HepG2 (cell line): ENCODE results near the gene GFER. TPM values are rescaled to one million over a fixed set of nuclear protein-coding genes. Genes with fewer than 3 reads are reported as not detected.

Experiments
- ADNP ChIP-seq: sonication (generic); formaldehyde crosslinking; IDR thresholded peaks from 2 replicates; pipeline ENCODE4 v1.4.0; 2020; ENCODE audit warnings: missing genetic modification reagents
- ARNT ChIP-seq: fragments of 450-650 bp; IDR thresholded peaks from 2 replicates; pipeline ENCODE4 v1.6.1; 2017
- FOXO1 ChIP-seq: sonication (generic); formaldehyde crosslinking; IDR thresholded peaks from 2 replicates; pipeline ENCODE4 v1.4.0; 2020; ENCODE audit warnings: missing genetic modification reagents
- IKZF1 ChIP-seq: fragments of 450-650 bp; IDR thresholded peaks from 2 replicates; pipeline ENCODE4 v1.7.1; 2016
- ISX ChIP-seq: sonication (generic); formaldehyde crosslinking; conservative IDR thresholded peaks from 2 replicates; pipeline ENCODE4 v1.5.0; 2020; ENCODE audit warnings: missing genetic modification reagents
- PITX1 ChIP-seq: sonication (generic); formaldehyde crosslinking; IDR thresholded peaks from 2 replicates; pipeline ENCODE4 v1.5.1; 2020; ENCODE audit warnings: mild to moderate bottlenecking, missing genetic modification reagents
- PLRG1 ChIP-seq: fragments of 450-650 bp; conservative IDR thresholded peaks from 2 replicates; pipeline ENCODE4 v1.6.1; 2016
- TEAD2 ChIP-seq: sonication (generic); formaldehyde crosslinking; IDR thresholded peaks from 2 replicates; pipeline ENCODE4 v1.9.0; 2021; ENCODE audit warnings: missing genetic modification reagents
- ZNF10 ChIP-seq: sonication (generic); formaldehyde crosslinking; IDR thresholded peaks from 2 replicates; pipeline ENCODE4 v1.4.0; 2020; ENCODE audit warnings: mild to moderate bottlenecking, low read depth, missing genetic modification reagents, borderline replicate concordance
- ZNF124 ChIP-seq: sonication (generic); formaldehyde crosslinking; IDR thresholded peaks from 2 replicates; pipeline ENCODE4 v1.4.0; 2020; ENCODE audit warnings: missing genetic modification reagents
- ZNF256 ChIP-seq: sonication (generic); formaldehyde crosslinking; conservative IDR thresholded peaks from 2 replicates; pipeline ENCODE4 v1.4.0; 2020; ENCODE audit warnings: missing genetic modification reagents
- ZNF317 ChIP-seq: sonication (generic); formaldehyde crosslinking; IDR thresholded peaks from 2 replicates; pipeline ENCODE4 v1.5.0; 2020; ENCODE audit warnings: mild to moderate bottlenecking, missing genetic modification reagents
- ZNF652 ChIP-seq: IDR thresholded peaks from 2 replicates; pipeline ENCODE4 v1.6.1; 2016; ENCODE audit warnings: low read depth, borderline replicate concordance
- polyA plus RNA-seq, 8 experiments: library from polyadenylated mRNA; depleted of rRNA in 3 of 8; stranded (reverse) in 7 of 8; unstranded in 1 of 8; fragments of >200 nt; fragmentation: Illumina TruSeq in 4 of 8; extraction: Trizol in 4 of 8; gene quantifications; 2 replicates each; pipeline versions ENCODE4 v1.2.1 to v1.2.3, GENCODE V29; 2011 to 2016; ENCODE audit warnings: low read depth in 4 of 8, missing spikeins in 1 of 8, mixed read lengths in 1 of 8; ENCODE audit not compliant: insufficient read depth in 1 of 8
- total RNA-seq, 5 experiments: library from RNA; depleted of rRNA; stranded (reverse); fragments of >200 nt; fragmentation: Illumina TruSeq; extraction: Trizol; gene quantifications; 2 replicates each; pipeline ENCODE4 v1.2.3, GENCODE V29; 2016; ENCODE audit warnings: low read depth in 1 of 5
- TF ChIP-seq, protein P1 (sequence below): sonication (generic); formaldehyde crosslinking; IDR thresholded peaks from 2 replicates; pipeline ENCODE4 v1.5.0; 2020; ENCODE audit warnings: missing genetic modification reagents
- TF ChIP-seq, protein P2 (sequence below): sonication (generic); formaldehyde crosslinking; IDR thresholded peaks from 2 replicates; pipeline ENCODE4 v1.5.1; 2020; ENCODE audit warnings: mild to moderate bottlenecking, missing genetic modification reagents, moderate library complexity
- TF ChIP-seq, protein P3 (sequence below): sonication (generic); formaldehyde crosslinking; IDR thresholded peaks from 2 replicates; pipeline ENCODE4 v1.4.0; 2020; ENCODE audit warnings: missing genetic modification reagents
- TF ChIP-seq, protein P4 (sequence below): sonication (generic); formaldehyde crosslinking; IDR thresholded peaks from 2 replicates; pipeline ENCODE4 v1.8.0; 2022; ENCODE audit warnings: missing genetic modification reagents, mild to moderate bottlenecking, moderate library complexity, borderline replicate concordance
- TF ChIP-seq, protein P5 (sequence below): sonication (generic); formaldehyde crosslinking; IDR thresholded peaks from 2 replicates; pipeline ENCODE4 v1.5.1; 2020; ENCODE audit warnings: missing genetic modification reagents, mild to moderate bottlenecking, borderline replicate concordance
- TF ChIP-seq, protein P6 (sequence below): IDR thresholded peaks from 2 replicates; pipeline ENCODE4 v1.6.1; 2016; ENCODE audit warnings: mild to moderate bottlenecking

The GFER gene
- total and polyA plus RNA-seq, 2 of the 13 experiments (the other 11 are each of a cell fraction or from before 2014, with no cell fraction given), result 28.6 to 71.7 TPM

DNA sequence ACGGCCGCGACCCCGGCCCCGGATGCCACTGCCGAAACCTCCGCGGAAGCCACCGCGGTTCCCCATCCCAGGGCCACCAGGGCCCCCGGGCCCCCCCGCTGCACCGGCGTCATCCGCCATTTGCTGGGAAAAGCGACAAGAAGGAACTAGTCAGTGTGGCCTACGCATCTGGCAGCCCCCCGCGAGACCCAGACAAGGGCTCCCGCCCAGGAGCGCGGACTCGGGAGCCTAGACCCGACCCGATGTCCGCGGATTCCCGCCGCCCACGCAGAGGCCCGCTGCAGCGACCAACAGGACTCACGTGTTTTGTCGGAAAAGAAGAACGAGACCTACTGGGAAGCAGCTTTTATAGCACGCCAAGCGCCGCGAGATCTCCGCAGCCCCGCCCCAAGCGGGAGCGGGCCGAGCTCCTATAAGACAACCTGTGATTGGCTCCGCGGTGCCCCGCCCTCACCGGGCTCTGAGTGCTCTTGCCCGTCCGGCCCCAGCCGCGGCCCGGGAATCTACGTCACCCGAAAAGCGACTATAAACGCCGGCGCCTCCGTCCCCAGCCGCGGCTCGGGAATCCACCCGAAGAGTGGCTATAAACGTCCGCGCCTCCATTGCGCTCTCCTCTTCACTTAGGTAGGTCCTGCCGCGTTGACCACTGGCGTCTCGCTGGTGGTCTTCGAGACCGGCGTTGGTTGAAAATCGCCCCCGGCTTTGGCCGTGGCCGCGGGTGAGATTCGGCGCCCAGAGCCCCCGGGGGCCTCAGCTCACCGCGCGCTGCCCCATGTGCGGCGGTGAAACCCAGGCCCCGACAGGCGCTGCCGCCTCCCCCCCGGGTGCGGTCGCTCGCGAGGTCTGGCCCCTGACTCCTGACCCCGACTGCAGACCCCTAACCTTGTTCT is 19.2 kb upstream of the GFER start, which contains the start of gene RPS2 (continued):
- TF ChIP-seq, protein P1, sequence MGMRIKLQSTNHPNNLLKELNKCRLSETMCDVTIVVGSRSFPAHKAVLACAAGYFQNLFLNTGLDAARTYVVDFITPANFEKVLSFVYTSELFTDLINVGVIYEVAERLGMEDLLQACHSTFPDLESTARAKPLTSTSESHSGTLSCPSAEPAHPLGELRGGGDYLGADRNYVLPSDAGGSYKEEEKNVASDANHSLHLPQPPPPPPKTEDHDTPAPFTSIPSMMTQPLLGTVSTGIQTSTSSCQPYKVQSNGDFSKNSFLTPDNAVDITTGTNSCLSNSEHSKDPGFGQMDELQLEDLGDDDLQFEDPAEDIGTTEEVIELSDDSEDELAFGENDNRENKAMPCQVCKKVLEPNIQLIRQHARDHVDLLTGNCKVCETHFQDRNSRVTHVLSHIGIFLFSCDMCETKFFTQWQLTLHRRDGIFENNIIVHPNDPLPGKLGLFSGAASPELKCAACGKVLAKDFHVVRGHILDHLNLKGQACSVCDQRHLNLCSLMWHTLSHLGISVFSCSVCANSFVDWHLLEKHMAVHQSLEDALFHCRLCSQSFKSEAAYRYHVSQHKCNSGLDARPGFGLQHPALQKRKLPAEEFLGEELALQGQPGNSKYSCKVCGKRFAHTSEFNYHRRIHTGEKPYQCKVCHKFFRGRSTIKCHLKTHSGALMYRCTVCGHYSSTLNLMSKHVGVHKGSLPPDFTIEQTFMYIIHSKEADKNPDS, result no peak
- TF ChIP-seq, protein P2, sequence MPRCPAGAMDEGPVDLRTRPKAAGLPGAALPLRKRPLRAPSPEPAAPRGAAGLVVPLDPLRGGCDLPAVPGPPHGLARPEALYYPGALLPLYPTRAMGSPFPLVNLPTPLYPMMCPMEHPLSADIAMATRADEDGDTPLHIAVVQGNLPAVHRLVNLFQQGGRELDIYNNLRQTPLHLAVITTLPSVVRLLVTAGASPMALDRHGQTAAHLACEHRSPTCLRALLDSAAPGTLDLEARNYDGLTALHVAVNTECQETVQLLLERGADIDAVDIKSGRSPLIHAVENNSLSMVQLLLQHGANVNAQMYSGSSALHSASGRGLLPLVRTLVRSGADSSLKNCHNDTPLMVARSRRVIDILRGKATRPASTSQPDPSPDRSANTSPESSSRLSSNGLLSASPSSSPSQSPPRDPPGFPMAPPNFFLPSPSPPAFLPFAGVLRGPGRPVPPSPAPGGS (CRISPR knock-in tag), result peak; percentile 49; the same call in 1 of the 2 replicates
- no peak for TF ChIP-seq ZNF10 (CRISPR knock-in tag)
- TF ChIP-seq, protein P3, sequence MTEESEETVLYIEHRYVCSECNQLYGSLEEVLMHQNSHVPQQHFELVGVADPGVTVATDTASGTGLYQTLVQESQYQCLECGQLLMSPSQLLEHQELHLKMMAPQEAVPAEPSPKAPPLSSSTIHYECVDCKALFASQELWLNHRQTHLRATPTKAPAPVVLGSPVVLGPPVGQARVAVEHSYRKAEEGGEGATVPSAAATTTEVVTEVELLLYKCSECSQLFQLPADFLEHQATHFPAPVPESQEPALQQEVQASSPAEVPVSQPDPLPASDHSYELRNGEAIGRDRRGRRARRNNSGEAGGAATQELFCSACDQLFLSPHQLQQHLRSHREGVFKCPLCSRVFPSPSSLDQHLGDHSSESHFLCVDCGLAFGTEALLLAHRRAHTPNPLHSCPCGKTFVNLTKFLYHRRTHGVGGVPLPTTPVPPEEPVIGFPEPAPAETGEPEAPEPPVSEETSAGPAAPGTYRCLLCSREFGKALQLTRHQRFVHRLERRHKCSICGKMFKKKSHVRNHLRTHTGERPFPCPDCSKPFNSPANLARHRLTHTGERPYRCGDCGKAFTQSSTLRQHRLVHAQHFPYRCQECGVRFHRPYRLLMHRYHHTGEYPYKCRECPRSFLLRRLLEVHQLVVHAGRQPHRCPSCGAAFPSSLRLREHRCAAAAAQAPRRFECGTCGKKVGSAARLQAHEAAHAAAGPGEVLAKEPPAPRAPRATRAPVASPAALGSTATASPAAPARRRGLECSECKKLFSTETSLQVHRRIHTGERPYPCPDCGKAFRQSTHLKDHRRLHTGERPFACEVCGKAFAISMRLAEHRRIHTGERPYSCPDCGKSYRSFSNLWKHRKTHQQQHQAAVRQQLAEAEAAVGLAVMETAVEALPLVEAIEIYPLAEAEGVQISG (CRISPR knock-in tag), result peak; percentile 85
- no peak for TF ChIP-seq ADNP (CRISPR knock-in tag)
- TF ChIP-seq, protein P4, sequence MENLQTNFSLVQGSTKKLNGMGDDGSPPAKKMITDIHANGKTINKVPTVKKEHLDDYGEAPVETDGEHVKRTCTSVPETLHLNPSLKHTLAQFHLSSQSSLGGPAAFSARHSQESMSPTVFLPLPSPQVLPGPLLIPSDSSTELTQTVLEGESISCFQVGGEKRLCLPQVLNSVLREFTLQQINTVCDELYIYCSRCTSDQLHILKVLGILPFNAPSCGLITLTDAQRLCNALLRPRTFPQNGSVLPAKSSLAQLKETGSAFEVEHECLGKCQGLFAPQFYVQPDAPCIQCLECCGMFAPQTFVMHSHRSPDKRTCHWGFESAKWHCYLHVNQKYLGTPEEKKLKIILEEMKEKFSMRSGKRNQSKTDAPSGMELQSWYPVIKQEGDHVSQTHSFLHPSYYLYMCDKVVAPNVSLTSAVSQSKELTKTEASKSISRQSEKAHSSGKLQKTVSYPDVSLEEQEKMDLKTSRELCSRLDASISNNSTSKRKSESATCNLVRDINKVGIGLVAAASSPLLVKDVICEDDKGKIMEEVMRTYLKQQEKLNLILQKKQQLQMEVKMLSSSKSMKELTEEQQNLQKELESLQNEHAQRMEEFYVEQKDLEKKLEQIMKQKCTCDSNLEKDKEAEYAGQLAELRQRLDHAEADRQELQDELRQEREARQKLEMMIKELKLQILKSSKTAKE (CRISPR knock-in tag), result no peak
- no peak; the same call in 1 of the 2 replicates for TF ChIP-seq ZNF256 (CRISPR knock-in tag)
- TF ChIP-seq ZNF652 (CRISPR knock-in tag), result no peak
- no peak for TF ChIP-seq PLRG1
- 0 out of 2 replicates have a peak, but pooled peaks have one; percentile 25 for TF ChIP-seq TEAD2 (CRISPR knock-in tag)
- no peak for TF ChIP-seq FOXO1 (CRISPR knock-in tag)
- TF ChIP-seq, protein P5, sequence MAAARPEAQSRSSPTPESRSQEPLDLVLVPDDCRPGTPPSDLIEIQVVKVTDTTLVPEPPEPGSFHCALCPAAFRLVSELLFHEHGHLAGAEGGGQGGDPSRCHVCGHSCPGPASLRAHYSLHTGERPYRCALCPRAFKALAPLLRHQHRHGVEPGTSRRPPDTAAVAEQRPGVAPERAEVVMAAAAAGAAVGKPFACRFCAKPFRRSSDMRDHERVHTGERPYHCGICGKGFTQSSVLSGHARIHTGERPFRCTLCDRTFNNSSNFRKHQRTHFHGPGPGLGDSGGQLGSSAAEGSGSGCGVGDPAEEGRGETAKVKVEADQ (CRISPR knock-in tag), result 0 out of 2 replicates have a peak, but pooled peaks have one; percentile 59
- peak; percentile 73; the same call in 1 of the 2 replicates for TF ChIP-seq ZNF317 (CRISPR knock-in tag)
- peak; percentile 83; the same call in 1 of the 2 replicates for TF ChIP-seq ZNF124
- TF ChIP-seq PITX1 (CRISPR knock-in tag), result peak; percentile 61
- TF ChIP-seq ARNT, result no peak
- TF ChIP-seq ISX (CRISPR knock-in tag), result peak; percentile 34; the same call in 1 of the 2 replicates
- TF ChIP-seq, protein P6, sequence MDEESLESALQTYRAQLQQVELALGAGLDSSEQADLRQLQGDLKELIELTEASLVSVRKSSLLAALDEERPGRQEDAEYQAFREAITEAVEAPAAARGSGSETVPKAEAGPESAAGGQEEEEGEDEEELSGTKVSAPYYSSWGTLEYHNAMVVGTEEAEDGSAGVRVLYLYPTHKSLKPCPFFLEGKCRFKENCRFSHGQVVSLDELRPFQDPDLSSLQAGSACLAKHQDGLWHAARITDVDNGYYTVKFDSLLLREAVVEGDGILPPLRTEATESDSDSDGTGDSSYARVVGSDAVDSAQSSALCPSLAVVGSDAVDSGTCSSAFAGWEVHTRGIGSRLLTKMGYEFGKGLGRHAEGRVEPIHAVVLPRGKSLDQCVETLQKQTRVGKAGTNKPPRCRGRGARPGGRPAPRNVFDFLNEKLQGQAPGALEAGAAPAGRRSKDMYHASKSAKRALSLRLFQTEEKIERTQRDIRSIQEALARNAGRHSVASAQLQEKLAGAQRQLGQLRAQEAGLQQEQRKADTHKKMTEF, result peak; percentile 88
- TF ChIP-seq IKZF1, result no peak
